Subcutaneous abdominal adipose tissue (tissue), 5 donors: ENCODE measurements around the gene DNAJC5G.
"Not testable (repeated sequence)": the region's sequence is repeated elsewhere in the genome, so short reads cannot be mapped to it uniquely, and the experiment has no call there.

Experiments used
- H3K27ac ChIP-seq: one replicate; pipeline ENCODE4 v1.7.0; 2013; ENCODE audit warnings: low read depth, mild to moderate bottlenecking, inconsistent platforms, low read length, moderate library complexity
- H3K27me3 ChIP-seq, 5 donors: one replicate each; pipeline ENCODE4 v1.7.0; 2013; ENCODE audit warnings: low read length in 5 of 5, inconsistent platforms in 1 of 5; ENCODE audit not compliant: control insufficient read depth in 5 of 5, insufficient read depth in 4 of 5
- H3K36me3 ChIP-seq, 5 donors: one replicate each; pipeline ENCODE4 v1.7.0; 2013; ENCODE audit warnings: low read length in 5 of 5; ENCODE audit not compliant: control insufficient read depth in 5 of 5, insufficient read depth in 5 of 5
- H3K4me1 ChIP-seq, 5 donors: one replicate each; pipeline ENCODE4 v1.7.0; 2013; ENCODE audit warnings: low read length in 5 of 5, mild to moderate bottlenecking in 3 of 5, moderate library complexity in 1 of 5; ENCODE audit not compliant: control insufficient read depth in 5 of 5, insufficient read depth in 5 of 5
- H3K4me3 ChIP-seq, 5 donors: one replicate each; pipeline ENCODE4 v1.7.0; 2013; ENCODE audit warnings: low read length in 5 of 5, low read depth in 1 of 5
- H3K9ac ChIP-seq, 5 donors: one replicate each; pipeline ENCODE4 v1.7.0; 2013; ENCODE audit warnings: low read length in 5 of 5, mild to moderate bottlenecking in 4 of 5, moderate library complexity in 3 of 5
- H3K9me3 ChIP-seq, 5 donors: one replicate each; pipeline ENCODE4 v1.7.0; 2013; ENCODE audit warnings: low read length in 5 of 5; ENCODE audit not compliant: control insufficient read depth in 5 of 5
- donor health status: healthy.
- donor health status: healthy.
- donor health status: healthy.
- donor health status: healthy.
- donor health status: healthy.

The DNAJC5G gene

DNA sequence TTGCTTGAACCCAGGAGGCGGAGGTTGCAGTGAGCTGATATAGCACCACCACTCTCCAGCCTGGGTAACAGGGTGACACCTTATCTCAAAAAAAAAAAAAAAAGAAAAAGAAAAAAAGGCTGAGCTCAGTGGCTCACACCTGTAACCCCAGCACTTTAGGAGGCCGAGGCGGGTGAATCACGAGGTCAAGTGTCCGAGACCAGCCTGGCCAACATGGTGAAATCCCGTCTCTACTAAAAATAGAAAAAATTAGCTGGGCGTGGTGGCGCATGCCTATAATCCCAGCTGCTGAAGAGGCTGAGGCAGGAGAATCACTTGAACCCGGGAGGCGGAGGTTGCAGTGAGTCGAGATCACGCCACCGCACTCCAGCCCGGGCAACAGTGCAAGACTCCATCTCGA lies 44.6 kb downstream of the DNAJC5G start:
- not testable (repeated sequence) for H3K9me3 ChIP-seq, H3K4me3 ChIP-seq, H3K27me3 ChIP-seq, H3K27ac ChIP-seq, H3K9ac ChIP-seq
- peaks cover 9 to 40% (median 28%) of the 10 kb centered on the region in 5 donors for H3K4me1 ChIP-seq
- H3K36me3 ChIP-seq = peaks cover 0 to 14% (median 5%) of the 10 kb centered on the region in 5 donors

- Histone ChIP-seq H3K9me3 (no peaks in the 10 kb centered on the region), H3K4me1 (peaks cover 9 to 40% (median 28%) of the 10 kb centered on the region in 5 donors), H3K27ac (no peak overlapping the region), H3K9ac (peak overlapping the region in 1 of 5 donors; percentile 11), H3K27me3 (no peaks in the 10 kb centered on the region), H3K4me3 (no peak overlapping the region), H3K36me3 (peaks cover 3 to 13% (median 6%) of the 10 kb centered on the region in 5 donors)
These were observed 45.8 kb downstream of the DNAJC5G start for GRCh38 chr2:27320958-27321543.

GRCh38 chr2:27322301-27322765 lies 47.1 kb downstream of the DNAJC5G start:
- Histone ChIP-seq H3K4me1 (peaks cover 9 to 32% (median 28%) of the 10 kb centered on the region in 5 donors), H3K9ac (peak overlapping the region; percentile 89 to 99 (median 99)), H3K9me3 (no peaks in the 10 kb centered on the region), H3K4me3 (peak overlapping the region; percentile 87 to 98 (median 90)), H3K27ac (peak overlapping the region; percentile 97), H3K36me3 (peaks cover 6 to 15% (median 14%) of the 10 kb centered on the region in 5 donors), H3K27me3 (no peaks in the 10 kb centered on the region)

DNA sequence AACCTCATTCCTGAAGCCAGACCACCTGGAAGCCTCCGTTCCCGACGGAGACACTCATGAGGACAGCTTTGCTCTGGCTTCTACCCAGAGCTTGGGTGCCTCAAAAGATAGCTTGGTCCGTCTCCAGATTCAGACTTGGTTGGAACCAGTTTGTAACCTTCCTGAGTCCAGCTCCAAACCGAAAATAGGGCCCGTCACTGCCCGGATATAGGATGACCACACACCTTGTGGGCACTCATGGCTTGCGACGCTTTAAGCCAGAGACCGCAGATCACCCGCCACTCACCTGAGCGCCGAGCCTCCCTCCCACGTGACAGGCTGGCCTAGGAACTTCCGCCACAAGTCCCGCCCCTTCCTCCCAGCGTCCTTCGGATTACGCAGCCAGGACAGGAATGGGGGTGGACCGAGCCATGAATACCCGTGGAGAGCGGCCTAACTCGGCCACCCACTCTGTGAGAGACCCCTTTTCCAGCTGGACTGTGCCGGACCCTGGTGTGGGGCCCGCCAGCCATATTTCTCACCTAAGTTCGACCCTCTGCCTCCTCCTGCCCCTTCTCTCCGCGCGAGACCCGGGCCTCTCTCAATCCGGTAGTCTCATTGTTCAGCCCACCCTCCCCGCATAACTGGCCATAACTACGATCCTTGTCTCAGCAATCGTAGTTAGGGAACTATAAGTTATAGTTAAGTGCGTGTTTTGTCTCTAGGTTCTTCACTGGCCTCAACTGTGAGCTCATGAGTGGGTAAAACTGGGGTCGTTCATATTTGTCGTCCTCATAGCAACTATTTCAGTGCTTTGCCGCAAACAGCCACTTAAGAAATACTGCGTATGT lies 47.7 kb downstream of the DNAJC5G start, which contains the start of gene MPV17:
MPV17 (minus strand) TSS at position 332 of the 830 bp plus-strand sequence. CDS start 580 bp downstream, outside the sequence.
- peak within 1 kb of the TSS; percentile 94 to 99 (median 99) for H3K9ac ChIP-seq
- H3K4me1 ChIP-seq = peaks cover 9 to 31% (median 28%) of the 10 kb centered on the region in 5 donors
- H3K9me3 ChIP-seq = no peaks in the 10 kb centered on the region
- H3K36me3 ChIP-seq = peaks cover 8 to 21% (median 18%) of the 10 kb centered on the region in 5 donors
- H3K27me3 ChIP-seq = no peaks in the 10 kb centered on the region
- peak within 1 kb of the TSS; percentile 87 to 98 (median 90) for H3K4me3 ChIP-seq
- peak within 1 kb of the TSS; percentile 97 for H3K27ac ChIP-seq

GRCh38 chr2:27323596-27324285 lies 48.5 kb downstream of the DNAJC5G start:
- Histone ChIP-seq H3K9ac (peak overlapping the region; percentile 94 to 99 (median 99)), H3K27me3 (no peaks in the 10 kb centered on the region), H3K27ac (peak overlapping the region; percentile 97), H3K4me3 (peak overlapping the region; percentile 87 to 98 (median 90)), H3K36me3 (peaks cover 15 to 28% (median 25%) of the 10 kb centered on the region in 5 donors), H3K4me1 (peaks cover 9 to 31% (median 28%) of the 10 kb centered on the region in 5 donors), H3K9me3 (no peaks in the 10 kb centered on the region)

- no peak overlapping the region for H3K27ac ChIP-seq
- H3K9me3 ChIP-seq = no peaks in the 10 kb centered on the region
- peaks cover 9 to 31% (median 28%) of the 10 kb centered on the region in 5 donors for H3K4me1 ChIP-seq
- H3K9ac ChIP-seq = no peak overlapping the region
- peaks cover 16 to 38% (median 34%) of the 10 kb centered on the region in 5 donors for H3K36me3 ChIP-seq
- no peaks in the 10 kb centered on the region for H3K27me3 ChIP-seq
- H3K4me3 ChIP-seq = no peak overlapping the region
These were observed 49.5 kb downstream of the DNAJC5G start for GRCh38 chr2:27324720-27325119.
